ENCODE data around the gene SPTBN1. TPM values are rescaled to one million over a fixed set of nuclear protein-coding genes. Genes with fewer than 3 reads are reported as not detected.

The SPTBN1 gene
- total RNA-seq, 1 experiment from 2014 or later: 146 TPM

GRCh38 chr2:54601339-54601738 lies 145.2 kb downstream of the SPTBN1 start:
- Histone ChIP-seq H3K27me3 (replicated peaks; ENCODE audit: insufficient read depth, low read depth, low read length, poor library complexity) (no peaks in the 10 kb centered on the region), H3K36me3 (ENCODE audit: insufficient read depth, low read length, poor library complexity, severe bottlenecking) (peaks cover 7% of the 10 kb centered on the region), H3K4me3 (ENCODE audit: low read depth, low read length, poor library complexity, severe bottlenecking) (no peak overlapping the region), H3K27ac (ENCODE audit: low read depth, low read length, poor library complexity, severe bottlenecking) (no peak overlapping the region), H3K4me1 (ENCODE audit: insufficient read depth, low read length, poor library complexity, severe bottlenecking) (peaks cover 35% of the 10 kb centered on the region), H3K9me3 (ENCODE audit: low read depth, low read length, poor library complexity, severe bottlenecking) (no peaks in the 10 kb centered on the region)
- TF ChIP-seq CTCF (conservative IDR thresholded peaks at IDR 0.05; ENCODE audit: low read depth, low read length) (no peak), EZH2 (IDR thresholded peaks at IDR 0.05; ENCODE audit: borderline replicate concordance, low read depth, low read length, poor library complexity, severe bottlenecking) (no peak)
- no TSS peak for BruUV-seq (replicated peaks)
- ChIA-PET POLR2A (ENCODE audit: low non-redundant PET) (no interaction called here), CTCF (no interaction called here)
- DNase-seq (ENCODE audit: low spot score): no peak
- intact Hi-C loops (cut with micrococcal nuclease; ENCODE audit: unreplicated experiment): no loop called here

GRCh38 chr2:54602736-54603322 lies 146.7 kb downstream of the SPTBN1 start:
- CTCF ChIA-PET: no interaction called here
- no TSS peak for BruUV-seq (replicated peaks)
- POLR2A ChIA-PET (ENCODE audit: low non-redundant PET): no interaction called here
- H3K4me1 ChIP-seq (ENCODE audit: insufficient read depth, low read length, poor library complexity, severe bottlenecking): peaks cover 21% of the 10 kb centered on the region
- H3K4me3 ChIP-seq (ENCODE audit: low read depth, low read length, poor library complexity, severe bottlenecking): no peak overlapping the region
- DNase-seq (ENCODE audit: low spot score): no peak
- TF ChIP-seq CTCF (conservative IDR thresholded peaks at IDR 0.05; ENCODE audit: low read depth, low read length) (no peak), EZH2 (IDR thresholded peaks at IDR 0.05; ENCODE audit: borderline replicate concordance, low read depth, low read length, poor library complexity, severe bottlenecking) (no peak)
- H3K9me3 ChIP-seq (ENCODE audit: low read depth, low read length, poor library complexity, severe bottlenecking): no peaks in the 10 kb centered on the region
- no peaks in the 10 kb centered on the region for H3K27me3 ChIP-seq (replicated peaks; ENCODE audit: insufficient read depth, low read depth, low read length, poor library complexity)
- H3K27ac ChIP-seq (ENCODE audit: low read depth, low read length, poor library complexity, severe bottlenecking): no peak overlapping the region
- H3K36me3 ChIP-seq (ENCODE audit: insufficient read depth, low read length, poor library complexity, severe bottlenecking): peaks cover 7% of the 10 kb centered on the region
- intact Hi-C loops (cut with micrococcal nuclease; ENCODE audit: unreplicated experiment): no loop called here

GRCh38 chr2:54603357-54603756 lies 147.2 kb downstream of the SPTBN1 start:
- no TSS peak for BruUV-seq (replicated peaks)
- H3K27ac ChIP-seq (ENCODE audit: low read depth, low read length, poor library complexity, severe bottlenecking): no peak overlapping the region
- peaks cover 21% of the 10 kb centered on the region for H3K4me1 ChIP-seq (ENCODE audit: insufficient read depth, low read length, poor library complexity, severe bottlenecking)
- DNase-seq (ENCODE audit: low spot score): no peak
- H3K9me3 ChIP-seq (ENCODE audit: low read depth, low read length, poor library complexity, severe bottlenecking): no peaks in the 10 kb centered on the region
- H3K27me3 ChIP-seq (replicated peaks; ENCODE audit: insufficient read depth, low read depth, low read length, poor library complexity): no peaks in the 10 kb centered on the region
- H3K4me3 ChIP-seq (ENCODE audit: low read depth, low read length, poor library complexity, severe bottlenecking): no peak overlapping the region
- intact Hi-C loops (cut with micrococcal nuclease; ENCODE audit: unreplicated experiment): no loop called here
- CTCF ChIA-PET: no interaction called here
- no peak for TF ChIP-seq EZH2 (IDR thresholded peaks at IDR 0.05; ENCODE audit: borderline replicate concordance, low read depth, low read length, poor library complexity, severe bottlenecking)
- no peak for TF ChIP-seq CTCF (conservative IDR thresholded peaks at IDR 0.05; ENCODE audit: low read depth, low read length)
- POLR2A ChIA-PET (ENCODE audit: low non-redundant PET): no interaction called here
- peaks cover 7% of the 10 kb centered on the region for H3K36me3 ChIP-seq (ENCODE audit: insufficient read depth, low read length, poor library complexity, severe bottlenecking)

Measured in A673 (cell line).